GM21447 (cell line): ENCODE results near the gene PSMD5.
A peak's percentile ranks its signal among the peaks of the same experiment; 100 is the strongest.
"Not testable (repeated sequence)": the region's sequence is repeated elsewhere in the genome, so short reads cannot be mapped to it uniquely, and the experiment has no call there.

Source experiments
- ATAC-seq: cut with Tn5 transposase; IDR thresholded peaks from one replicate; pipeline ENCODE4 v1.9.1; 2021; ENCODE audit not compliant: unreplicated experiment

Gene PSMD5

DNA sequence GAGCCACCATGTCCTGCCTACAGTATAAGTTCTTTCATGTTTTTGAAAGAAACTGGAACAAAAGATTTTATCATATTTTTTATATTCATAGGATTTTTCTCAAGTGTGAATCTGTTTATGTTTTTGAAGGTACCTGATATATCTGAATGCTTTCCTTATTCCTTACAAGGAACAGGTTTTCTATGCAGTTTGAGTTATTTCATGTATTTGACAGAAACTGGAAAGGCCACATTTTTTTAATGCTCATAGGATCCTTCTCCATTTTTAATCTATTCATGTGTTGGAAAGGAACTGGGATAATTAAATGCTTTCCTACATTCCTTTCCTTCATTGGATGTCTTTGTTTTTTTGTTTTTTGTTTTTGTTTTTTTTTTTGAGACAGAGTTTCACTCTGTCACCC lies 33.8 kb downstream of the PSMD5 start:
- no peak for ATAC-seq

DNA sequence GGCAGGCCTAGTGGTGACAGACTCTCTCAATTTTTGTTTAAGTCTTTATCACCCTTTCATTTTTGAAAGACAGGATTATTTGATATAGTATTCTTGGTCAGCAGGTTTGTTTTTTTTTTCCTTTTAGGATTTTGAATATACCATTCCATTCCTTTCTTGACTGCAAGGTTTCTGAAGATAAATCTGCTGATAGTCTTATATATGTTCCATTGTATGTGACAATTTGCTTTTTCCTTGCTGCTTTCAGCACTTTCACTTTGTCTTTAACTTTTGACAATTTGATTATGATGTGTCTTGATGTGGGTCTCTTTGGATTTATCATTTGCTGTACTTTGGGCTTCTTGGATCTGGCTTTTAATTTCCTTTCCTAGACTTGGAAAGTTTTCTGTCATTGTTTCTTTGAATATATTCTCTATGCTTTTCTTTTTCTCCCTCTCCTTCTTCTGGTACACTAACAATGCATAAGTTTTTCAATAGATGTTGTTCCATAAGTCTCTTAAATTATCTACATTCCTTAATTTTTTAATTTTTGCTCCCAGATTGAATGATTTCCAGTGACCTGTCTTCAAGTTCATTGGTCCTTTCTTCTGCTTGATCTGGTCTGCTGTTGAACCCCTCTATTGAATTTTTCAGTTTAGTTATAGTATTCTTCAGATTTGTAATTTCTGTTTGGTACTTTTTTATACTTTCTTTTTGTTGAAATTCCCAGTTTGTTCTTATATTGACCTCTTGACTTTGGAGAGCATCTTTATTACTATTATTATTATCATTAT lies 34.9 kb downstream of the PSMD5 start:
- ATAC-seq: no peak

DNA sequence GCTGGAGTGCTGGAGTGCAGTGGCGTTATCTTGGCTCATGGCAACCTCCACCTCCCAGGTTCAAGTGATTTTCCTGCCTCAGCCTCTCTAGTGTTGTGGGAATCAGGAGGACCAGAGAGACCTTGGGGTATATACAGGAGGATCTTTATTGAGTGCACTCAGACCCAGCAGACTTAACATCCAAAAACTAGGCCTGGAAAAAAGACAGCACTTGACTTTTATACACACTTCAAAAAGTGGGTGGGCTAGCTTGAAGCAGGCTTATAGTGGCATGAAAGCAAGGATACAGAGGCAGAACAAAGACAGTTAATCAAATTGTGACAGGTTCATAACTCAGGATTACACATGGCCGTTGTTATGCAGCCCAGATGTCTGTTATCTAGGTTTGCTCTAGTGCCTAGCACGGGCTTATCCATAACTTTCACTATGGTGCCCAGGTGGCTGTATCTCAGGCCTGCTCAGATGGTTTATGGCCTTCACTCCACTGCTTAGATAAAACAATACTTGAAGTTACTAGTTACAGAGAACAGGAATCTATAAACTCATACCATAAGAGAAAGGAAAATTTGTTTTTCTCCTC lies 37.8 kb downstream of the PSMD5 start:
- not testable (repeated sequence) for ATAC-seq

DNA sequence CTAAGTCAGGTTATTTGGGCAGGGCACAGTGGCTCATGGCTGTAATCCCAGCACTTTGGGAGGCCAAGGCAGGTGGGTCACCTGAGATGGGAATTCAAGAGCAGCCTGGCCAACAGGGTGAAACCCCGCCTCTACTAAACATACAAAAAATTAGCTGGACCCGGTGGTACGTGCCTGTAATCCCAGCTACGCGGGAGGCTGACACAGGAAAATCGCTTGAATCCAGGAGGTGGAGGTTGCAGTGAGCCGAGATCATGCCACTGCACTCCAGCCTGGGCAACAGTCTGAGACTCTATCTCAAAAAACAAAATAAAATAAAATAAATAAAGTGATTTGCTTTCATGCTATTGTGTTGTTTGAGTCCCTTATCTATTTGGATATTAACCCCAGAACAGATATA lies 41.3 kb downstream of the PSMD5 start:
- ATAC-seq: no peak

DNA sequence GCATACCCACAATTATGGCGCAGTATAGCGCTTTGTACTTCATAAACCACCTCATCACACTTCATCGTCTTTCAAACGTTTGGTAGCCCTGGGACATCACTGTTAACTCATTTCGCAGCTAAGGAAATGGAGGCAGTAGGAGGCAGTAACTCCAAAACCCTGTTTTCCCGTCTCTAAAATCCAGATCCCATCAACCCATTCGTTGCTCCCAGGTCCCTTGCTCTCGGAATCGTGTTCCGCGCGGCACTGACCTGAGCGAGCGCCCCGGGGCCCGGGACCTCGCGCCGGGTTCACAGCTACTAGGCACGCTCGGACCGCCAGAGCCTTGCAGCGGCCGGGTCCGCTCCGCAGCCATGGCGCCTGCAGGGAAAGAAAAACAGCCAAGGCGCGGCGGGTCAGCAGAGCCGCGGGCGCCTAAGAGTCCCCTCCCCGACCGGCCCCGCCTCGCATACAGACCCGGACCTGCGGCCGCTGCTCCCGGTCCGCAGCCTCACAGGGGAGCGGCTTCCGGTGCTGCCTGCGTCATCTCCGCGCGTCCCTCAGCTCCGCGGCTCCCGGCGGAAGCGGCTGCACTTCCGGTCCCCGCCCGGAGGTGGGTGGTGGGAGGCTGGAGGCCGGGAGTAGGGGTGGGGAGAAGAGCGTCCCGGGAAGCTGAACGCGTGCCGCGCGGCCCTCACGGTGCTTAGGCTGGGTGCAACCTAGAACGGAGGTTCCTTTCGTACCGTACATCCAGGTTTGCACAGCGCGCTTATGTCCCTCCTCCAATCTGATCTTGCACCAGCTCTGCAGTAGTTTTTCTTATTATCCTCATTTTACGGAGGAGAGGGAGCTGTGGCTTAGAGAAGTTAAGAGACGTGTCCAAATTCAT lies 49.6 kb downstream of the PSMD5 start, which contains the start of gene FBXW2:
FBXW2 (minus strand) TSS at position 519 of the 868 bp plus-strand sequence. CDS start 5,158 bp downstream, outside the sequence.
- peak; percentile 86 for ATAC-seq

DNA sequence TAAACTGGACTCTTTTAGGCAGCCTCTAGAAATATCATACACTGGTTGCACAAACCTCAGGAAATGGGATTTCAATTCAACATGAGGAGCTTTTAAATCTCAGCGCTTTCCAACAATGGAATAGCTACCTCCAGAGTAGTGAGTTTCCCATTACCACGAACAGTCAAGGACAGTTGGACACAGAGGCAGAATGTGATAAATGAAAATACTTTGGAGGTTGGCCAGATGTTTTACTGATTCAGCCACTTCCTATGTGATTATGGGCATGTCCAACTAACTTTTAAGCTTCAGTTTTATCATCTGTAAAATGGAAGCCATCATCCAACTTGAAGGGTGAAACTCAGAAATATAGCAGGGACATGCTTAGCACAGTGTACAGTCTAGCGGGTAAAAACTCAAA lies 51.6 kb downstream of the PSMD5 start:
- no peak for ATAC-seq

DNA sequence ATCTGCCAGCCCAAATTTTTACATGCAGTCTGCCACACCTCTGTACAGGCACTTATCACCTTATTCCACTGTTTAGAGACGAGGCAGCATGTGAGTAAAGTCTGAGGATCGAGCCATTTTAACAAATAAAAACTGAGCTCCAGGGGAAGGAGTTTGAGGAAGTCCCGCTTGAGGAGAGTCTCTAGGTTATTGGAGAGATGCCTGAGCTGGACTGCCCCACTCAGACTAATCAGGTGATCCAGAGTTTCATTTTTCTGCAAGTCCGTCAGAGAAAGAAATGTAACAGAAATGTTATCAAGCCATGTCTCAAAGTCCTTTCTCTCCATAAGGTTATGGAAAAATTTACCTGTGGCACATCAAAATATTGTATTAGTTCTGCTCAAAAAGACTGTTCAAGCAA lies 54.8 kb downstream of the PSMD5 start:
- ATAC-seq: no peak

DNA sequence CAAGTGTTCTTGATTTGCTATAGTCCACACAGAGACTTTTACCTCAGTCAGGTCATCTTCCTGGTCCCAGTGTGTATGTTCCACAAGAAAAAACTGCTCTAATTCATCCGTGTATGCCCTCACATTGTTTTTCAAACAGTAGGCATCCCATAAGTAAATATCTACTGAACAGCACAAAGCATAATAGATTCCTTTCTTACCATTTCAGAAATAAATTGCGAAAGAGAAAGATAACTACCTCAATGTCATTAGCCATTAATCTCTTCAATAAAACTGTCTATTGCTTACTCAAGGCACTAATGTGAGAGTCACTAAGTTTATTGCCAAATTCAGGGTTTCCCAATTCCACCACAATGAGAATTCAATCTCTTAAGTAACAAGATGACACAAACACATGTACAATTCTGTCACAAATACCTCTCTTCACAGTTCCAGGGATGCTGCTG lies 59.1 kb downstream of the PSMD5 start:
- no peak for ATAC-seq

DNA sequence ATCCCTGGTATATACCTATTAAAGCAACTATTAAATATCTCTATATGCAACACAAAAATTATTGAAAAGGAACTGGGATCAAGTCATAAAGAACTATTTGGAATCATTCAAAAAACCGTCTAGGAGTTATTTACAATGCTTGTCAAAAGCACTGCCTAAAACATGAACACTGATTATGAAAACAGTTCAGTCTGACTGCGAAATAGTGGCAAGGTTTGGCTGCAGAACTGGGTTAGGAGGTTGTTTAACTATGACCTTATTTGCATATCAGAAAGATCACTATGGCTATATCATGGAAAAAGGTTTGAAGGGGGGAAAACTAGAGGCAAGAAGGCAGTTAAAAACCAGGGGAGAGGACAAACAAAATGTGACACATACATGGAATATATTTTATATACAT lies 61.5 kb downstream of the PSMD5 start:
- no peak for ATAC-seq

DNA sequence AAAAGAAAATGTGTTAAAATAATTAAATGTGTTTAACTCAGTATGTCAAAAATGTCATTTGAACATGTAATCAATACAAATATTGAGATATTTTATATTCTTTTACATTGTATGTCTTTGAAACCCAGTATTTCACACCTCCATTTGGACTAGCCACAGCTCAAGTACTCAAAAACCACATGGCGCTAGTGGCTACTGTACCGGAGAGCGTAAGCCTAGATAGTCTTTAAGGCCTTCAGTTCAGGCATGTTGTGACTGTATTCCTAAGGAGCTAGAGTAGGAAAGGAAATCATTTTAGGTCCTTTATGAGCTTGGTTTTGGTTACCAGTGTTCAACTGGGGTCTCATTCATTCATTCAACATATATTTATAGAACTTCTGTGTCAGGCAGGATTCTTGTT lies 62.4 kb downstream of the PSMD5 start:
- ATAC-seq: no peak

DNA sequence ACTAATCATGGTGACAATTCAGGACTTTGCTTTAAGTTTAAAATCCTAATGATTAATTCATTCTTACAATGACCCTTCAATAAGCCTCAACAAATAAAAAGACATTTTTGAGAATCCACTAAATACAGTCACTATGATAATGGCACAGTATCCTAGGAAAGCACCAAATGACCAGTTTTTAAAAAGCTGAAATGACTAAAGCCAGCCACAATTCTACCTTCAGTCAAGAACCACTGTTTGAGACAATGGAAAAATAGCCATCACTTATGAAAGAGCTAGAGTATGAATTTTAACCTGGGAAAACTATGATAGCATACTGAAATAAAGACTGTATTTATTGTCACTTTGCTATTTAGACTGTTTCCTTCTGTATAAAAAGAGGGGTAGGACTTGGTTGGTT lies 63.5 kb downstream of the PSMD5 start:
- no peak for ATAC-seq

DNA sequence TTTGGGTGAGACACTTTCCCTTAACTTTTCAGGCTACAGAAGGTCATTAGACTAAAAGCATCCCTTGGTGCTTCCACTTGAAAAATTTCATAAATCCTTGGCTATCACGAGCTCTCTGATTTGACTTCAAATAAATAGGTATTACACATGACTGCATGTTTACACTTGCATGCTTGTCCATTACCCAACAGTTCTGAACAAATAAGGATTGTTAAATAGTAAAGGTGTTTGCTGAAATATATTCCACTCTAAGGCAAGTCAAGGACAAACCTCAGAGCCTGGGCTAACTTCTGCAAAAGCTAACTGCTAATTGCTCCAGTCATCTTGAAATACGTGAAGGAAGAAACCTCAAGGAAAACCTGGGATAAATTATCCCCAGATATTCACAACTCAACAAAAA lies 64.0 kb downstream of the PSMD5 start:
- ATAC-seq: no peak

DNA sequence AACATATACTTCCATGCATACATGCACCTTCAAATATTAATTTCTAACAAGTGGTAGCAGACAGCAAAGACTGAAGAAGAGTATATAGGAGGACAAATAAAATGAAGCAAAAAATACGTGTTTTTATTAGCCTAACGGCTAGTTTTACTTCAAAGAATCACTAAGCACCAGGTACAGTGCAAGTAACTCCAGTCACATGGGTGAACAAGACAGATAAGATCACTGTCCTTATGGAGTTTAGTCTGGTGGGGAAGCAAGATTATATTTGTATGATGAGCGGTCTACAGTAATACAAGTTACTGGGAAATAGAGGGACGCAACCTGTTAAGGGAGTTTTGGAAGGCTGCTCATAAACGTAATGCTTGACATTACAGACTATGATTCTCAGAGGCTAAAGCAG lies 65.5 kb downstream of the PSMD5 start:
- no peak for ATAC-seq

DNA sequence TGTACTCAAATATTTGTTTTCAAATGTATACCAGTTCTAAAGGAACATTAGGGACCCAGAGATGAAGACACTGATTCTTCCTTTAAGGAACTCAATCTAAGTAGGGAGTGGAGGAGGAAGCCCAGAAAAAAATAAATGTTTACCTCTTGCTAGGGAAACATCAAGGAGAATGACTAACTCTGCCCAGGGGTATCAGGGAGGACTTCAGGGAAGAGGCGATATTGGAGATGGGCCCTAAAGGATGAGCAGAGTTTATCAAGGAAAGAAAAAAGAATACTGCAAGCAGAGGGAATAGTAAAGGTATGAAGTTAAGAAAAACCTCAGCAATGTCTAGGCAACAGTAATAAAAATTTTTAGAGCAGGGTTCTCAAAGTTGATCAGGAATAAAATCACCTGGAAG lies 65.9 kb downstream of the PSMD5 start:
- ATAC-seq: no peak

DNA sequence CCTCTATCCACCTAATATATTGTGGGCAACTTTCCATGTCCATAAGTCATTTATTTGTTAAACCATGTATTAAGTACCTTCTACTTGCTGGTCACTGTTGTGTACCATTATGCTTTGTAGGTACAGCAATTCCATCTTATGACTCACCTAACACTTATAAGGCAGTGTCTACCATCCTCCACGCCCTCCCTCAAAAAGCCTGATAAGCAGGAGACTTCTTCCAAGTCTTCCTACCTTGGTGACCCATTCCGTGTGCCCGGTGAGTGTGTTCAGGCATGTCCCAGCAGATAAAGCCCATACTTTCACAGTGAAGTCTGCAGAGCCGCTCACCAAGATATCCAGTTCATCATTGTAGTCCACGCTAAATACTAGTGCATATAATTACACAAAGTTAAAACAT lies 66.9 kb downstream of the PSMD5 start:
- ATAC-seq: no peak

DNA sequence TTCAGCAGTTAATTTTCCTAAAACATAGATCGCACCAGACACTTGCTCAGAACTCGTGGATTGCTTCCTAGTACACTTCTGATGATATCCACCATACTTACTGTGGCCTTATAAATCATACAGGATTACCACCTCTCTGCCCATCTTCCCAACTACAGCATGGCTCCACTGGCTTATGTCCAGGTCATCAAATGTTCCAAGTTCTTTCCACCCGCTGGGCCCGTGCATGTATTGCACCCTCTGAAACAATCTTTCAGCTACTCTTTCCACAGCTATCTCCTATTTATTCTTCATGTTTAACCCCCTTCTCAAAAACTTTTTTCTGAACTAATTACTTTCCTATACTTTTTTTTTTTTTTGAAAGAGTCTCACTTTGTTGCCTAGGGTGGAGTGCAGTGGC lies 68.0 kb downstream of the PSMD5 start:
- ATAC-seq: no peak

DNA sequence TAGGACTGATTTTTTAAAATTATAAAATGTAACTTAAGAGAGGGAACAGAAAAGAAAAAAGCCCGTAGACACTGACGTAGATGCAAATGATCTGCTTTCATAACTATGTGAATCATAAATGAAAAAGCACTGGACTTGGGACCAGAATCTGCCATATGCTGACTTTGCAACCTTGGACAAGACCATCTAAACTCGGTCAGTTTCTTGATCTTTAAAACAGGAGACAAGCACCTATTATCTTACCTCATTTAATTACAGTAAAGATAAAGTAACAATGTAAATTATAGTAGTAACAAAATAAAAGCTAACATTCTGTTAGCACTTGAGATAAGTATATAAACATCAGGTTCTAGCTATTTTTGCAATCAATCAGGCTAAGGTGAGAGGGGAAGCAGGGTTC lies 69.5 kb downstream of the PSMD5 start:
- ATAC-seq: no peak

DNA sequence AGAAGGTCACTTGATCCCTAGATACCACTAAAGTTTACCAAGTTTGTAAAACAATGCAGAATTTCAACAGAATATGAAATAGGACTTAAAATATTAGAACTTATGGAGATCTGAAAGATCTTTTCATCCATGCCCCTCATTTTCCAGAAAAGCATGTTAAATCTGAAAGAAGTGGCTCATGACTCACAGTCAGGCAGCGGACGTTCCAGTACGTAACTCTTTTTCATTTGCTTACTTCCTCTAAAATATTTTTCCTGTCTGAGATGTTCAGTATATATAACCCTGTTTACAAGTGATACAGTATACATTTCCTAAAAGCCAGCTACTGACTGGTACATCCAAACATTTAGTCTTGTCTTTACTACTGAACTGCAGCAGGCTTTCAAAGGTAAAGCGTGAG lies 71.8 kb downstream of the PSMD5 start:
- ATAC-seq: no peak

DNA sequence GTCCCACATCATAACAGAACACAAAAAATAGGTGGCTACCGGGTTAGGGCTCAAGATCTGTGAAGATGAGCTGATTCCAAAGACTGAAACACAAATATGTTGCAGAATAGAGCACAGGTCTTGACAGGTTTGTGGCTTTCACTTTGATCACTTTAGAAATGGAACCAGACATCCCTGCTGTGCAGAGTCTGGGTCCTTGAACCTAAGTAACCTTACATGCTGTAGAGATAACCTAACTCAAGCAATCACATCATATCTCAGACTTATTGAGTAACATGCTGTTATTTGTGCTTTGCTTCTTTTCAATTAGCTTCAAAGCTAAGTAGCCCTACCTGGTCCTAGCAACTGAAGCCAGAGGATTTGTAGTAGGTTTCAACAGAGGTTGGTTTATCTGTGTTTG lies 73.8 kb downstream of the PSMD5 start:
- no peak for ATAC-seq

DNA sequence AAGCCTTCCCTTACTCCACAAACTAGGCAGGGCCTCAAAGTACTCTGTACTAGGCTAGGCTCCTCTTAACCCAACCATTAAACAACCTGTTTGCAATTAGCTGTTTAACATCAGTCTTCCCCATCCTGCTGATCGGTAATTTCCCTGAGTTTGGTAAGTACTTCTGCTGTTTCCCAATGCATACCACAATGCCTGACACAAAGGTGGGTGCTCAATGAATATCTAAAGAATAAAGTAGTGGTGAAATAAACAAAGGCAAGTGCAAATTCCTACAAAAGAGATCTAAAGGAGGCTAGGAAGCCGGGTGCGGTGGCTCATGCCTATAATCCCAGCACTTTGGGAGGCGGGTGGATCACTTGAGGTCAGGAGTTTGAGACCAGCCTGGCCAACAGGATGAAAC lies 74.5 kb downstream of the PSMD5 start:
- ATAC-seq: no peak

DNA sequence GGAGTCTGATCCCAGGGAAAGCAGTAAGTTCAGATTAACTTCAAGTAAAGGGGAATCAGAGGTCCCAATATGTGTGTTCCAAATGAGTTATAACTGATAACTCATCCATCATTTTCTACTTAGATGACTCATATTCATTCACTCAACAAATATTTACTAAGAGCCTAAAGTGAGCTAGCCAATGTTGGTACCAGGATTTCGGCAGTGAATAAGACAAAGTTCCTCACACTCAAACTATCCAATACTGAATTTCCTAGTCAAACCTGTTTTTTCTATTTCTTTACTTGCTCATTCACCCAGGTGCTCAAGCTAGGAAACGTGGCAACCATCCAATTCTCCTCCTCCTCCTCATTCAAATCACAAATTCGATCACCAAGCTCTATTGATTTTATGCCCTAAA lies 75.3 kb downstream of the PSMD5 start:
- ATAC-seq: no peak
